Measurements from ENCODE around the gene CALM1. TPM values are rescaled to one million over a fixed set of nuclear protein-coding genes. Genes with fewer than 3 reads are reported as not detected.

The CALM1 gene
- total and polyA plus RNA-seq, 10 of the 15 experiments (the other 5 are each of a cell fraction or from before 2014, with no cell fraction given): 110 to 729 (median 261) TPM

DNA sequence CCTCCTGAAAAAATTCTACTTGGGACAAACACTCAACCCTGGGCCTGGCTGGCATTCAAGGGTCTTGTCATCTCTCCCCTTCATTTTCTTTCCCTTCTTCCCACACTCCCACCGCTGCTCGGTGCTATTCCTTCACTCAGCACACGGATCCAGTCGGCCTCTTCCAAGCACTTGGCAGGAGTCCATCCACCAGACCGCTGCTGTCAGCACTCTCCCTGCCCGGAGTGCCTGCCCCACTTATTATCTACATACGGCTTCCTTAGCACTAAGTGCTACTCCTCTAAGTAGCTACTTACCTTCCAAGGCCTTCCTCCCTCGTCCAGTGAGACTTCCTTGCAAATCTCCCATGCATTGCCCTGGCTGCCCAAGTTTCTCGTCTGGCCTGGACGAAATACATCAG lies 29.8 kb downstream of the CALM1 start:
- no TSS peak for BruUV-seq (replicated peaks)
- no peaks in the 10 kb centered on the region; a peak in 1 of 4 replicates for H3K27me3 ChIP-seq (replicated peaks in 1 of 2; ENCODE audit: control insufficient read depth in 2 of 2, insufficient read depth in 2 of 2, low read length in 1 of 2)
- ChIA-PET CTCF (no interaction called here), SMC1A (ENCODE audit: uncharacterized antibody, unreplicated experiment) (no interaction called here), RAD21 (ENCODE audit: unreplicated experiment) (no interaction called here), POLR2A (no interaction called here)
- H3K79me2 ChIP-seq (ENCODE audit: control insufficient read depth, insufficient read depth, low read length): no peaks in the 10 kb centered on the region
- in situ Hi-C loops (cut with MboI) (no loop called here), intact Hi-C loops (cut with micrococcal nuclease; ENCODE audit: unreplicated experiment) (loop anchor here (10.0 kb wide), 1 partner anchor 178 kb away; no protein-coding TSS in a partner anchor)
- H3K36me3 ChIP-seq (ENCODE audit: control insufficient read depth in 2 of 2, insufficient read depth in 2 of 2, low read length in 1 of 2): no peaks in the 10 kb centered on the region
- no peak overlapping the region for H2AFZ ChIP-seq (ENCODE audit: control insufficient read depth, low read depth, low read length)
- DNase-seq (ENCODE audit: low read depth, low spot score): no peak
- 51% methylated on average over 10 of the region's 10 CpGs for WGBS (ENCODE audit: insufficient coverage, insufficient replicate concordance, low lambda C conversion rate, missing lambda C conversion rate)
- no peak for FAIRE-seq
- no peaks in the 10 kb centered on the region for H4K20me1 ChIP-seq (ENCODE audit: control insufficient read depth, insufficient read depth)
- ATAC-seq: no peak
- no peak overlapping the region for H3K4me2 ChIP-seq (ENCODE audit: control insufficient read depth, insufficient read depth)
- H3K9ac ChIP-seq (ENCODE audit: control insufficient read depth, insufficient read depth, low read length): no peak overlapping the region
- H3K4me1 ChIP-seq (ENCODE audit: control insufficient read depth, insufficient read depth, low read length): no peaks in the 10 kb centered on the region
- H3K4me3 ChIP-seq: no peak overlapping the region
- TF ChIP-seq WRNIP1 (IDR thresholded peaks at IDR 0.05; ENCODE audit: borderline replicate concordance, low read depth, low read length) (no peak), YBX1 (IDR thresholded peaks at IDR 0.05) (no peak), PRDM15 (CRISPR knock-in tag; IDR thresholded peaks at IDR 0.05) (no peak), NR2F1 (conservative IDR thresholded peaks at IDR 0.05) (no peak), E2F4 (IDR thresholded peaks at IDR 0.05; ENCODE audit: low read depth, low read length) (no peak), MTA3 (IDR thresholded peaks at IDR 0.05; ENCODE audit: borderline replicate concordance, low read length) (no peak), NFYA (IDR thresholded peaks at IDR 0.05; ENCODE audit: borderline replicate concordance, low read depth, low read length) (no peak), CHD4 (IDR thresholded peaks at IDR 0.05) (no peak), NR2C2 (IDR thresholded peaks at IDR 0.05; ENCODE audit: borderline replicate concordance, control insufficient read depth, insufficient read length, low read depth) (no peak), GABPA (IDR thresholded peaks at IDR 0.05; ENCODE audit: low read depth) (no peak)
- TF ChIP-seq, protein P1, sequence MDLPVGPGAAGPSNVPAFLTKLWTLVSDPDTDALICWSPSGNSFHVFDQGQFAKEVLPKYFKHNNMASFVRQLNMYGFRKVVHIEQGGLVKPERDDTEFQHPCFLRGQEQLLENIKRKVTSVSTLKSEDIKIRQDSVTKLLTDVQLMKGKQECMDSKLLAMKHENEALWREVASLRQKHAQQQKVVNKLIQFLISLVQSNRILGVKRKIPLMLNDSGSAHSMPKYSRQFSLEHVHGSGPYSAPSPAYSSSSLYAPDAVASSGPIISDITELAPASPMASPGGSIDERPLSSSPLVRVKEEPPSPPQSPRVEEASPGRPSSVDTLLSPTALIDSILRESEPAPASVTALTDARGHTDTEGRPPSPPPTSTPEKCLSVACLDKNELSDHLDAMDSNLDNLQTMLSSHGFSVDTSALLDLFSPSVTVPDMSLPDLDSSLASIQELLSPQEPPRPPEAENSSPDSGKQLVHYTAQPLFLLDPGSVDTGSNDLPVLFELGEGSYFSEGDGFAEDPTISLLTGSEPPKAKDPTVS (IDR thresholded peaks at IDR 0.05; ENCODE audit: low read depth, low read length): no peak
- TF ChIP-seq, protein P2, sequence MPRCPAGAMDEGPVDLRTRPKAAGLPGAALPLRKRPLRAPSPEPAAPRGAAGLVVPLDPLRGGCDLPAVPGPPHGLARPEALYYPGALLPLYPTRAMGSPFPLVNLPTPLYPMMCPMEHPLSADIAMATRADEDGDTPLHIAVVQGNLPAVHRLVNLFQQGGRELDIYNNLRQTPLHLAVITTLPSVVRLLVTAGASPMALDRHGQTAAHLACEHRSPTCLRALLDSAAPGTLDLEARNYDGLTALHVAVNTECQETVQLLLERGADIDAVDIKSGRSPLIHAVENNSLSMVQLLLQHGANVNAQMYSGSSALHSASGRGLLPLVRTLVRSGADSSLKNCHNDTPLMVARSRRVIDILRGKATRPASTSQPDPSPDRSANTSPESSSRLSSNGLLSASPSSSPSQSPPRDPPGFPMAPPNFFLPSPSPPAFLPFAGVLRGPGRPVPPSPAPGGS (IDR thresholded peaks at IDR 0.05; ENCODE audit: borderline replicate concordance, insufficient read depth, low read depth, low read length, poor library complexity, severe bottlenecking): no peak
- TF ChIP-seq, protein P3, sequence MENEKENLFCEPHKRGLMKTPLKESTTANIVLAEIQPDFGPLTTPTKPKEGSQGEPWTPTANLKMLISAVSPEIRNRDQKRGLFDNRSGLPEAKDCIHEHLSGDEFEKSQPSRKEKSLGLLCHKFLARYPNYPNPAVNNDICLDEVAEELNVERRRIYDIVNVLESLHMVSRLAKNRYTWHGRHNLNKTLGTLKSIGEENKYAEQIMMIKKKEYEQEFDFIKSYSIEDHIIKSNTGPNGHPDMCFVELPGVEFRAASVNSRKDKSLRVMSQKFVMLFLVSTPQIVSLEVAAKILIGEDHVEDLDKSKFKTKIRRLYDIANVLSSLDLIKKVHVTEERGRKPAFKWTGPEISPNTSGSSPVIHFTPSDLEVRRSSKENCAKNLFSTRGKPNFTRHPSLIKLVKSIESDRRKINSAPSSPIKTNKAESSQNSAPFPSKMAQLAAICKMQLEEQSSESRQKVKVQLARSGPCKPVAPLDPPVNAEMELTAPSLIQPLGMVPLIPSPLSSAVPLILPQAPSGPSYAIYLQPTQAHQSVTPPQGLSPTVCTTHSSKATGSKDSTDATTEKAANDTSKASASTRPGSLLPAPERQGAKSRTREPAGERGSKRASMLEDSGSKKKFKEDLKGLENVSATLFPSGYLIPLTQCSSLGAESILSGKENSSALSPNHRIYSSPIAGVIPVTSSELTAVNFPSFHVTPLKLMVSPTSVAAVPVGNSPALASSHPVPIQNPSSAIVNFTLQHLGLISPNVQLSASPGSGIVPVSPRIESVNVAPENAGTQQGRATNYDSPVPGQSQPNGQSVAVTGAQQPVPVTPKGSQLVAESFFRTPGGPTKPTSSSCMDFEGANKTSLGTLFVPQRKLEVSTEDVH (IDR thresholded peaks at IDR 0.05; ENCODE audit: low read depth, partially characterized antibody): no peak
- no peaks in the 10 kb centered on the region for H3K9me3 ChIP-seq (replicated peaks; ENCODE audit: control insufficient read depth, insufficient read depth, low read length)
- no peak overlapping the region for H3K27ac ChIP-seq (ENCODE audit: control insufficient read depth, insufficient read depth)

Measured in GM12878 (cell line).